ENCODE measurements around the gene LRRC71.

LRRC71 gene

DNA sequence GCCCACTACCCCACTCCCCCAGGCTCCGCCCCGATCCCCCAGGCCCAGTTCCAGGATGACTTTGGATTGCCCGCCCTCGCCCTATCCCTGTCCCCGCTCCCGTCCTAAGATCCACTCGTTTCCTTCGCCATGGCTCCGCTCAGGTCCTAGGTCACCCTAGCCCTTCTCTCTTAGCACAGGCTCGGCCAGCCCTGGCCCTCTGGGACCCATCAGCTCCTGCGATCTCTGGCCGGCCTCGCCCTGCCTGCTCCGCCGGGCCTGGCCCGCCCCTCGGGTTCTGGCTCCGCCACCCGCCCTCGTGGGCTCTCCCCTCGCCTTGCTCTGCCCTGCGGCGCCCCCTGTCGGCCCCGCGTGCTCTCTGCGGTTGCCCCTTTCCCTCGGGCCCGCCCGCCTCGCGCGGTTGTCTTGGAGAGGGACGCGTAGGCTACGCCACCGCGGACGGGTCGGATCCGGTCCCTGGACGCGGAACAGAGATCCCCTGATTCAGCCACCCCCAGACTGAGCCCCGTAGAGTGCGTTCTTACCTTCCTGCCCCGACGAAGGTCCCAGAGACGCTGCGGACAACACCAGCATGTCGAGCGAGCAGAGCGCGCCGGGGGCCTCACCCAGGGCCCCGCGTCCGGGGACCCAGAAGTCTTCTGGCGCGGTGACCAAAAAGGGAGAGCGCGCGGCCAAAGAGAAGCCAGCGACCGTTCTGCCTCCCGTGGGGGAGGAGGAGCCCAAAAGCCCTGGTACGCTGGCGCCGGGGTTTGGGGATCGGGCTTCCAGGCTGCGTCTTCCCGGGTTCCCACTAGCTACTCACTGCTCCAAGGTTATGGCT, at the start of gene LRRC71:
Gene LRRC71, plus strand, starts transcription at position 400 of the 820 bp plus-strand sequence. Its CDS starts 172 bp downstream, at position 572.
- peak; percentile 40 for DNase-seq

DNA sequence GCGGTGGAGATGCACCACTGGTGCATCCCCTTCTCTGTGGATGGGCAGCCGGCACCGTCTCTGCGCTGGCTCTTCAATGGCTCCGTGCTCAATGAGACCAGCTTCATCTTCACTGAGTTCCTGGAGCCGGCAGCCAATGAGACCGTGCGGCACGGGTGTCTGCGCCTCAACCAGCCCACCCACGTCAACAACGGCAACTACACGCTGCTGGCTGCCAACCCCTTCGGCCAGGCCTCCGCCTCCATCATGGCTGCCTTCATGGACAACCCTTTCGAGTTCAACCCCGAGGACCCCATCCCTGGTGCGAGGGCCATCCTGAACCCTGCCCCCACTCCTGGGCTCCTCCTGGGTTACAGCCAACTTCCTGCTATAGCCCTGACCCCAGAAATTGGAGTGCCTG, 46.8 kb upstream of the LRRC71 start:
- DNase-seq, result no peak

DNA sequence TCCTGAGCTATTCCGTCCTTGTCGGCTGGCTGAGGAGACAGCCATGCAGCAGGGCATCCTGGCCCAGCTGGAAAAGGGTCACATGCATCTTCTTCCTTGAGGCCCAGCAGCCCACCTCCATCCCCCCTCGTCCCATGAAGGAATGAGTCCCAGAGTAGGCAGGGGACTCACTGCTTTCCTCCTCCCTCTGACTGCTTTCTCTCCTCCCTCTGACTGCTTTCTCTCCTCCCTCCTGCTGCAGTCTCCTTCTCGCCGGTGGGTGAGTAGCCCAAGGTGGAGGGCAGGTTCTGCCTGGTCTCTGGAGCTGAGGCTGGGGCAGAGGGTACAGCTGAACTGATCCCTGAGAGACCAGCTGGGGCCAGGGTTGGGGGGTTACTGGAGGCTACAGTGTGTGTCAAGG, 46.3 kb upstream of the LRRC71 start:
- DNase-seq, result no peak

DNA sequence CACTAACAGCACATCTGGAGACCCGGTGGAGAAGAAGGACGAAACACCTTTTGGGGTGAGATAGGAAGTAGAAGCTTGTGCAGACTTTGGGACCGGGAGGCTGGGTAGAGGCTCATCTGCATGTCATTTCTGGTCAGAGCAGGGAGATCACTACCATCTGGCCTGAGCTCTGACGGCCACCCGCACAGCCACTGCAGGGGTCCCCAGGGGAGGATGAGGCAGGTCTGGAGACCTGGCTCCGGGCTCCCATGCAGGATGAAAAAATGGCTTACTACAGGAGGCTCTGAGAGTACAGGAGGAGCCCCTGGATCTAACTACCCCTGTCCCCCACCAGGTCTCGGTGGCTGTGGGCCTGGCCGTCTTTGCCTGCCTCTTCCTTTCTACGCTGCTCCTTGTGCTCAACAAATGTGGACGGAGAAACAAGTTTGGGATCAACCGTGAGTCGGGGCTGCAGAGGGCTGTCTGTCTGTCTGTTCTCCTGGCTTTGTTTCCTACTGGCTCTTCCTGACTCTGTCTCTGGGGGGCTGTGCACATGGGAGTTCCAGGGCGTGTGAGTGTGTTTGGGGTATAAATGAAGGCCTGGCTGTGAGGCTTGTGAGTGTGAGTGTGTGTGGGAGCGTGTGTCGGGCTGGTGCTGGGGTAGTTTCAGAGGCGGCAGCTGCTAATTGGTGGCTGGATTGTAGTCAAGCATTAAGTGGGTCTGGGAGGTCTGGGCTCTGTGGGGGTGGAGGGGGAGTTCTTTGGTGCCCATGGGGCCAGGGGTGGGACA, 45.7 kb upstream of the LRRC71 start:
- DNase-seq, result no peak

DNA sequence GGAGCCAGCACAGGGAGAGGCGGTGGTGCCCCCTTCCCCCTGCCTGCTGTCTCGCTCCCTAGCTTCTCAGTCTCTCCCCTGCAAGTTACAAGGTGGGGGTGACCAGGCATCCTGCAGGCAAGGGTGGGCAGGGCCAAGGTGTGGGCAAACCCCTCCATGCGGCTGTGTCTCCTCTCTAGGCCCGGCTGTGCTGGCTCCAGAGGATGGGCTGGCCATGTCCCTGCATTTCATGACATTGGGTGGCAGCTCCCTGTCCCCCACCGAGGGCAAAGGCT, 45.2 kb upstream of the LRRC71 start:
- no peak for DNase-seq

DNA sequence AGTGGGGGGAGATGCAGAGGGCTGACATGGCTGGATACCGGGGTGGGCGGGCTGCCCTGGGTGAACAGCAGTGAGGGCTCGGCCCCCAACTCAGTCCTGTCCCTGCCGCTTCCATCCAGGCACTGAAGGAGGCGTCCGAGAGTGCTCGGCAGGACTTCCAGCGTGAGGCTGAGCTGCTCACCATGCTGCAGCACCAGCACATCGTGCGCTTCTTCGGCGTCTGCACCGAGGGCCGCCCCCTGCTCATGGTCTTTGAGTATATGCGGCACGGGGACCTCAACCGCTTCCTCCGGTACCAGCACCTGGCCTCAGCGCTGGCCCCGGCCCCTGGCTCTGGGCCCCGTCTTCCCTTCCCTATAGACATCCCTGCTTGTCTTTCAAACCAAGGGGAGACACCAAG, 44.2 kb upstream of the LRRC71 start:
- no peak for DNase-seq

DNA sequence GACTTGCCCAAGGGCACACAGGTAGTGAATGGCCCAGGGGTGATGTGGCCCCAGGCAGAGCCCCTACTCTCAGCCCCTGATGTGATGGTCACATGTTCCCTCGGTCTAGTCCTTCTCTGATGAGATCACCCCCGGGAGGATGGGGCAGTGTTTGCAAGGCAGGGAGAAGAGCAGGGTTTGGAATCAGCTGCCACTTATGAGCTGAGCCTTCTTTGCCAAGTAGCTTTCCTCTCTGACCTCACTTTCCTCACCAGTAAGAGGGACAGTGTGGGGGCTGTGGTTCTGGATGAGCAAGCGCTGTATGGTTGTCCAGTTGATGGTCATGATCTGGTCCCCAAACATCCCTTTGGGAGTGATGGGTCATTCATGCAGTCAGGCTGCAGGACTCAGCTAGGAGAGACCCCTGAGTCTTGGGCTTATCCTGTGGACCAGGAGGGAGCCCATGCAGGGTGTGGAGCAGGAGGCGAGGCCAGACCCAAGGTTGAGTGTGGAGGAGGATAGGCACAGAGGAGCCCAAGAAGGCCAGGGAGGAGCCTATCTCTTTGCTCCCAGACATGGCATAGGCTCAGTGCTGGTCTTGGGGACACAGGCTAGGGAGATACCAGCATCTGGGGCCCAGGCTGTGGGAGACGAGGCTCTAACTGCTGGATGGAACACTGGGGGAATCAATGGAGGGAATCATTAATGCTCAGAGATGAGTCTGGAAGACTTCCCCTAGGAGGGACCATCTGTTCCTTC, 42.8 kb upstream of the LRRC71 start:
- no peak for DNase-seq

DNA sequence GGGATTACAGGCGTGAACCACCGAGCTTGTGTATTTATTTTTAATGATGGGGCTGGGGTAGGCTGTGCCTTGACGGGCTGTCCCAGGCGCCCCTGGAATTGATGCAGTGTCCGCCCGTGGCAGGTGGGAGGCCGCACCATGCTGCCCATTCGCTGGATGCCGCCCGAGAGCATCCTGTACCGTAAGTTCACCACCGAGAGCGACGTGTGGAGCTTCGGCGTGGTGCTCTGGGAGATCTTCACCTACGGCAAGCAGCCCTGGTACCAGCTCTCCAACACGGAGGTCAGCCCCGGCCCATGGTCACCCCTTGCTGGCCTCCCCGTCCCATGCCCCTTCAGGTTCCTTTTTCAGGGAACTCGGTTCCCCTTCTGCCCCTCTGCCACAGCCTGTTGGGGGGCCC, 40.6 kb upstream of the LRRC71 start:
- no peak for DNase-seq

DNA sequence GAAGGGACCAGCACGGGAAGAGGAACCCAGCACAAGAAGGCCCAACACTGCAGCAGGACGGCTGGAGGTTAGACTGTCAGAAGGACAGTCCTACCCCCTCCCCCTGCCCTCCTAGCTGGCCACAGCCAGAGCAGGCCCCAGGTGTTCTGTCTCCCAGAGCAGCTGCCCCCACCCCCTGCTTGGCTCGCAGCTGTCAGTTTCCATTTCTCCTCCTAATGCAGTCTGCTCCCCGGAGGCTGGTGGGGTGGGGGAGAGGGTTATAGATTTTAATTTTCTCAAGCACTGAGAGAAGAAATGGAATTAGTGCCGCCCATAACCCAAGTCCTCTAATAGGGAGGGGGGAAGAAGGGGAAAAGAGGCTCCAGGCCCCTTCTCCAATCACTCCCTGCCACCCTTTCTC, 40.0 kb upstream of the LRRC71 start:
- DNase-seq, result no peak

DNA sequence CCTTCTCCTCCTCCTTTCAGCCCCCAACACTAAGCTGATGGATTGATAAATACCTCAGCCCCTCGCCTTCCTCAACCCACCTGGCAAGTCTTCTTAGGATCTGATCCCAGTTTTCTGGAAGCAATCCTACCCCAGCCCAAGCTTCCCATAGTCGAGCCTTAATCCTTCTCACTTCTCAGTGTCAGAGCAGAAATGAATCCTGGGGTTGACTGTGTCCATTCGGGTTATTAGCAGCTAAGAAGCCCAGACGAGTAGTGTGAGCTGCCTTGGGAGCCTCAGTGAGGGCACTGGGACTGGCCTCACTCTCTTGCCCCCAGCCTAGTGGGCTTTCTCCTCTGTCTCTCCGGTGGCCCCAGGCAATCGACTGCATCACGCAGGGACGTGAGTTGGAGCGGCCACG, 39.3 kb upstream of the LRRC71 start:
- DNase-seq, result no peak

DNA sequence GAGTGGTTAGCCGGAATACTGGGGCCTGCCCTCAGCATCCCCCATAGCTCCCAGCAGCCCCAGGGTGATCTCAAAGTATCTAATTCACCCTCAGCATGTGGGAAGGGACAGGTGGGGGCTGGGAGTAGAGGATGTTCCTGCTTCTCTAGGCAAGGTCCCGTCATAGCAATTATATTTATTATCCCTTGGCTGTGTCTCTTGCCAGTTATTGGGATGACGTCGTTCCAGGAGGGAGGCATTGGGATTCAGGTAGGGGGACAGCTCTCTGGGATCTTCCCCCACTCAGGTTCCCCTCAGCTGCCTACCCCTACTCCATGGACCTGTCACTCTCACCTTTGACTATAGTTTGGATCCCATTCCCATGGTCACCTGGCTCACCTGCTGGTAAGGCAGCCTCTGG, 38.8 kb upstream of the LRRC71 start:
- DNase-seq, result no peak

DNA sequence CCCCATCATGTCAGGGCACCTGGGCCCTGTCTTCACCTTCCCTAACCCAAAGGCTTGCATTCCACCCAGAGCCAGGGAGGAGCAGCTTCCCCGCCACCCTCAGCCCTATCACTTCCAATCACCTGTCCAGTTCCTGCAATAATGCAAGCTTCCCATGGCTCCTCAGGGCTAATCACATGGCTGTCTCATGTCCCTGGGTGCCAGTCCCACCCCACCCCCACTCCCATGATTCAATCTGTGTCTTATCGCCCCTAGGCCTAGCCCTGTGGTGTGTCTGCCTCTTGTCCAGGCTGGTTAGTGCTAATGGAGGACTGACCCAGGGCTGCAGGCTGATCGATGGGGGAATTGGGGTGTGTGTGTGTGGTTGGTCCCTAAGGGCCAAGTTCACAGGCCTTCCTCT, 37.9 kb upstream of the LRRC71 start:
- no peak for DNase-seq

DNA sequence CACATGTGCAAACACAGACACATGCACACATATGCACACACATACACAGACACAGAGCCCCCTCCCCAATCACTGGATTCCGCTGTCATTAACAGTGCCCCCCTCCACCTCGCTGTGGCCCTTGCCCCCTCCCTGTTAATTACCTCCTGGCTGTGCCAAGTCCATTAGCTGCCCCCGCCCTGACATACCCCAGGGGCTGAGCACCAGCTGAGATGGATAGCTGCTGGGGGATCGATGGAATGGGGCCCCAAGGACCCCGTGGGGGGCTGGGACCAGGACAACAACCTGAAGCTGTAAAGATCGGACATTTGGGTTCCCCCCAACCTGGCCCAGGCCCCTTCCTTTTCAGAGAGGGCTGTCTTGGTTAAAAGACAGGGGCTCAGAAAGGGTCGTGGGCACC, 36.5 kb upstream of the LRRC71 start:
- DNase-seq, result no peak

DNA sequence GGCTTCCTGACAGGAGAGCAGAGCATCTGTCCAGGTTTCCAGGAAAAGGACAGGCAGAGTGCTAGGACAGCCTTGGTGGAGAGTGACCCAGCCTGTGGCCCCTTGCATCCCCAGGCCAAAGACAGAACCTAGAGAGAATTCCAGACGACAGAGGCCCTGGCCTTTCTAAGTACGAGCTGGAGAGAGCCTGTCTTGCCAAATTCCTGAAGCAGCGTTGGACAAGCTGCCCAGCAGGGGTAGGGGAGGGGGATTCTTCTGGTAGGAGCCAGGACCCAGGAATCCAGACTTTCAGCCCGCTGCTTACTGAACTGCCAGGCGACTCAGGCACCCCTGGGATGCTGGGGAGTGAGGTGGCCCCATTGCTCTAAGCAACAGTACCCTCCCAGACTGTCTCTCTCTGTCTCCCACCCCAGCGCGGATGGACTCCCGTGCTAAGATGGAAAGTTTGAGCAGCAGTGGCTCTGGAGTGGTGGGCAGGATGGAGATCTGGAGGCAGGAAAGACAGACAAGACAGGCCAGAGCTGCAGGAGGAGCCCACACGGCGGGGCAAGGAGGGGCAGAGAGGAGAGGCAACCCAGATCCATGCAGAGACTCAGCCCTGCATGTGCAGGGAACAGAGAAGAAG, 35.8 kb upstream of the LRRC71 start:
- no peak for DNase-seq

DNA sequence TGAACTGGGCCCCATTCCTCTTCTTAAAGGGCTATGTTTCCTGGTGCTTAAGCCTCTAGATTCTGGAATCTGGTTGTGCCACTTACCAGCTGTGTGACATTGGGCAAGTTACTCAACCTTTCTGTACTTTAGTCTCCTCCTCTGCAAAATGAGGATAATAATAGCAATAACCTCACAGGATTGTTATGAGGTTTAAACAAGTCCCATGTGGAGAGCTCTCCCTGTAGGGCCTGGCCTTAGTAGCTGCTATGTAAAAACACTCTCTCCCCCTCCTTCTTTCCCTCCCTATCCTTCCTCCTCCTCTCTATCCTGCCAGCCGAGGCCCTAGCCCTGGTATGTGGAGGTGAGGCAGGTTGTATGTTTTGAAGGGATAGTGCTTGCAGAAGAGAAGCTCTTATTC, 35.1 kb upstream of the LRRC71 start:
- no peak for DNase-seq

DNA sequence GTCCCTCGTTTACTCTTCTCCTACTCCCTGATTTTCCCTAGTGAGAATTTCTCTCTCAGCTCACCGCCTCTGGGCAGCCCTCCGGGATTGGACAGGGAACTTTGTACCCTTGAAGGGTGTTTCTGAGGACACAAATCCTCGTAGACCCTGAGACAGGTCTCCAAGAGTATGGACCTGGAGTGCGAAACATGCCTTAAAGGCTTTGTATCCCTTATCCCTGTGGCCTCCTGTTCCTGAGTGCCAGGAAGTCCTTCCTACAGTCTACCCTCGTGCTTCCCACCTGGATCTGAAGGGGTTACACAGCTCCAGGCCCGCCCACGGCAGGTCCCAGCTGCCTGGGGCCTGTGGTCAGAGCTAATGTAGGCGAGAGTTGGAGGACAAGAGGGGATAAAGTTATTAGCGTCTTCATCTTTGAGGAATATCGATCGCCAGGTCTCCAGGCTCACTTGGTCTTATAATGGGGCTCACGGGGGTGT, 34.5 kb upstream of the LRRC71 start:
- no peak for DNase-seq

DNA sequence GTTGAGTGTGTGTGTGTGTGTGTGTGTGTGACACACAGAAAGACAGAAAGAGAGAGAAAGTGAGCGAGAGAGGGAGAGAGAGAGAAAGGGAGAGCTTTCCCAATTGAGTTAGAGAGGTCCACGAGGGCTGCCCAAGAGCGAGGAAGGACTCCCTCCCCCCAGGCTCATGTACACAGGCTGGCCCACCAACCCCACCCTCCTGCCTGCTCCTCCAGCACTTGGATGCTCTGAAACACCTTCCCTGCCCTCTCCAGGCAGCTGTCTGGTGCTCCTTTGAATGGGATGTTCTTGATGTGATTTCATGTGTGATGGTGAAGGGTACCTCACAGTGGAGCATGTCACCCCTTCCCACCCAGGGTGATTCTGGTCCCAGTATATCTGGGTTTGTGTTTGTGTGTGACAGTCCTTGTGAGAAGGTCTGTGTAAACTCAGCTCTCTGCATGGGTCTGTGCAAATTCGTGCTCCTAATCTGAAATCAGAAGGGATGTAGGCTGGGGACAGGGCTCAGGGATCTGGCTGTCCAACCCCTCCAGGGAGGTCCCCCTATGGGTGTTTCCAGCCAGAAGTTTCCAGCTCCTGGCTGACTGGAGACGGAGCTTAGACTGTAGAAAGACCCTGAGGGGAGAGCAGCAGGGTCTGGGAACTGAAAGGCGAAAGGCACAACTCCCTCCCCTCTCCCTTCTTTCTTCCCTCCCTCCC, 33.7 kb upstream of the LRRC71 start:
- DNase-seq, result no peak

DNA sequence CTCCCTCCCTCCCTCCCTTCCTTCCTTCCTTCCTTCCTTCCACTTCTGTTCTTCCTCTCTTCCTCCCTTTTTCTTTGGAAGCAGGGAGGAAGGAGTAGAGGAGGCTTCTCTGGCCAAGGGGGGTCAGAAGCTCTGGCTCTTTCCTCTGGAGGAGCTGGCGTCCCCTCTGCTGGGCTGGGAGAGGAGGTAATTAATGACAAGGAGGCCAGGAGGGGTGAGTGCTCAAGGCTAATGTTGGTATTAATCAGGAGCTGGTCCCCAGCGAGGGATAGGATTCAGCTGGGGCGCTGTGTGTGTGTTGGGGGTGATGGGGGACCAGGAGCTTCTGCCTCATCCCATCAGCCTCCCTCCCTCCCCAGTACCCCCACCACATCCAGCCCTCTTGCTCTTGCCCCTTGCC, 33.1 kb upstream of the LRRC71 start:
- DNase-seq, result no peak

DNA sequence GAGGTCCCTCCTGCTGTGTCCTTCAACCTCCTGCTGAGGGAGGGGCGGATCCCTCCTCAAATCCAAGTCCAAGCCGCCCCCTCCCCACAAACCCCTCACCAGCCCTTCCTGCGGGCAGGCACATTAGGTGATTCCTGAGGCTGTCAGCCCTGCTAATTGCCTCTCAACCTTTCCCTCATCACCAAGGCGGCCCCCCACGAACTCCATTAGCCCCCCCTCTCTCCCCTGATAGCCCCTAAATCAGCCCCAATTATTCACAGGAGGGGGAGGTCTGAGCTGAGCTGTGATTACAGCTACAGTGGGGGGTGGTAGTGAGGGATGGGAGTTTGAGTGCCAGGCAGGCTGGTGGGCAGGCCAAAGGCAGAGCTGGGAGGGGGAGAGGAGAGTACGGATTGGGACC, 32.7 kb upstream of the LRRC71 start:
- DNase-seq, result no peak

DNA sequence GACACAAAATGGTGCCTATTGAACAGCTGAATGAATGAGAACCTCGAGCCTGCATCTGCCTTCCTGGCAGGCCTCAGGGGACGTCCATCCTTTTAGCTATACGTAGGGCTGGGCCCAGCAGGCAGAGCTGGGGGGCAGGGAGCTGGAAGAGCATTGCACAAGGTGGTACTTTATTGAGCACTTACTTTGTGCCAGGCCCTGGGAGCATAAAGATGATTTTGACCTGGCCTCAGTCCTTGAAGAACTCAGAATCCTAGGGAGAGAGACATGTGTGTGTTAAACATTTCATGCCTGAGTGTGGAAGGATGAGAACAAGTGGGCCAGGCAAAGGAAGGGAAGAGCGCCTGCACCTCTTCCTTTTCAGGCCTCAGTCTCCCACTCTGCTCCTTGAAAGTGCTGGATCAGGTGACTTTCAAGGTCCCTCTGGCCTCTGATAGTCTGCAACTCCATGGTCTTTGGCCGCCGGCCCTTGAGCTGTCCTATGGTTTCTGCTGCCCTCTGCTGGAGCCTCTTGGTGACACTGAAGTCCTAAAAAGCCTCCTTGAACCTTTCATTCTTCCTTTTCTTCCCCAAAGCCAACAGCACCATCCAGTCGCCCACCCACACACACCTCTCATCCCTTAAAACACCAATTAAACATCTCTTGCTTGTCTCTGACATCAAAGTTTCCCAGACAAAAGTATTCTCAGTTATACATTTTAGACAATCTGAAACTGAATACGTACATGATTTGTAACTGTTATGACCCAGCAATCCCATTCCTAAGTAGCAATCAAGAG, 30.4 kb upstream of the LRRC71 start:
- peak; percentile 83 for DNase-seq

DNA sequence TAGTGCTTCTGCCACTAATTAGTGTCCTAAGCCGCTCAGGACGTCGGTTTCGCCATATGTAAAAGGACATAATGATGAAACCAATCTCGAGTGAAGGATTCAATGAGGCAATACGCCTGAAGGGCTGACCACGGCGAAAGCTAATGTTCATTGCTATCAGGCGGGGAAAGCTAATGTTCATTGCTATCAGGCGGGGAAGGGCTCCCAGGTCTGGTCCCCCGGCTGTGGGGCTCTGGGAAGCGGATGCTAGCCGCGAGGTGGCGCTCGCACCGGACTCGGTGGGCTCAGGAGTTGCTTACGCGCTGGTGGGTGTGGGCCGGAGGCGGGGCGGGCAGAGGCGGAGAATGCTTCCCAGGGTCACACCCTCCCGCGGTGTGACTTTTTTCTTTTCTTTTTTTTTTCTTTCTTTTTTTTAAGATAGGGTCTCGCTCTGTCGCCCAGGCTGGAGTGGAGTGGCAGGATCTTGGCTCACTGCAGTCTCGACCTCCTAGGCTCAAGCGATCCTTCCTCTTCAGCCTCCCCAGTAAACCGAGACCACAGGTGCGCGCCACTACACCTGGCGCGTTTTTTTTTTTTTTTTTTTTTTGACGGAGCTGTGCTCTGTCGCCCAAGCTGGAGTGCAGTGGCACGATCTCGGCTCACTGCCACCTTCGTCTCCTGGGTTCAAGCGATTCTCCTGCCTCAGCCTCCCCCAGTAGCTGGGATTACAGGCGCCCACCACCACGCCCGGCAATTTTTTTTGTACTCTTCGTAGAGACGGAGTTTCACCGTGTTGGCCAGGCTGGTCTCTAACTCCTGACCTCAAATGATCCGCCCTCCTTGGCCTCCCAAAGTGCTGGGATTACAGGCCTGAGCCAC, 28.0 kb upstream of the LRRC71 start:
- DNase-seq, result peak; percentile 76
